Renal cortex interstitium (tissue), 11 donors: Measurements from ENCODE around the gene CCDC146. TPM values are rescaled to one million over a fixed set of nuclear protein-coding genes. Genes with fewer than 3 reads are reported as not detected.
"Not testable (repeated sequence)": the region's sequence is repeated elsewhere in the genome, so short reads cannot be mapped to it uniquely, and the experiment has no call there.

Experiments
- DNase-seq, 11 donors: peaks; one replicate each; pipeline ENCODE4 v3.0.0-alpha.2; 2013; ENCODE audit warnings: low read depth in 9 of 11, low spot score in 4 of 11; ENCODE audit errors: extremely low read depth in 1 of 11
- polyA plus RNA-seq, 3 donors: library from polyadenylated mRNA; unstranded; fragments of 120-200 nt; gene quantifications; one replicate each; pipeline ENCODE4 v1.2.1, GENCODE V29; 2013; ENCODE audit not compliant: insufficient read length in 3 of 3

Gene CCDC146
- polyA plus RNA-seq, 3 donors, result 20.4 to 34.4 (median 24.1) TPM

GRCh38 chr7:77334039-77334438, 211.6 kb downstream of the CCDC146 start:
- not testable (repeated sequence) for DNase-seq

DNA sequence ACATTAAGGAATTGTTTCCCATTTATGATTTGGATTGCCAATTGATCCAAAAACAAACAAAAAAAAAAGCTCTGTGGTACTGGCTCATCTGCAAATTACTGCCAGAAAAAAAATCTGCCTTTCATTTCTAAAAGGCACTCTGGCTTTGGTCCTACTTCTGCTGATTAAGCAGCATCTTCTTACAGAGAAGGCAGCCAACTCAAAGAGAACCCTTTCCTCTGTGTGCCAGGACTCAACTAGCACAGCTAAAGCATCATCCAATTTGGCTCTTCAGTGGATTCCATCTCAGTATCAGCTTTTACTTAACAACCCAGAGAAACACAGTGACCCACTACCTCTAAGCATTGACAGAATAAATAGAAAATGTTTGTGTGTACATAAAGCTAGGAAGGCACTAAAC, 213.2 kb downstream of the CCDC146 start:
- no peak for DNase-seq

- no peak for DNase-seq
Measured at GRCh38 chr7:77337456-77337990, 215.1 kb downstream of the CCDC146 start.

- no peak for DNase-seq
Measured at GRCh38 chr7:77338260-77338659, 215.8 kb downstream of the CCDC146 start.

- DNase-seq, result no peak
Measured at GRCh38 chr7:77338883-77339629, 216.6 kb downstream of the CCDC146 start.

DNA sequence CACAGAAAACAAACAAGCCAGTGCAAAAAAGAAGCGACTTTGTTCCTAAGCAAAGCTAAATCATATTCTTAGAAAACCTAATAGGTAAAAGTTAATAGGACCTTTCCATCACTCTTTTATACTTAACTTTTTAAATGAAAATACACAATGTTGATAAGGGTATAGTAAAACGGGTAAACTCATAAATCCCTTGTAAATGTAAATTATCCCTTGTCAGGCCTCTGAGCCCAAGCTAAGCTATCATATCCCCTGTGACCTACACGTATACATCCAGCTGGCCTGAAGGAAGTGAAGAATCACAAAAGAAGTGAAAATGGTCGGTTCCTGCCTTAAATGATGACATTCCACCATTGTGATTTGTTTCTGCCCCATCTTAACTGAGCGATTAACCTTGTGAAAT, 217.3 kb downstream of the CCDC146 start:
- DNase-seq, result no peak

Other genes starting within 250 kb of the CCDC146 start
- not detected for gene SPDYE17, start 90.3 kb upstream of the CCDC146 start, polyA plus RNA-seq
- 1 to 10 TPM in 1 of 3 donors, under 1 TPM in 2; 0.26 to 1.4 (median 0.88) TPM for gene SPDYE18, start 60.1 kb upstream of the CCDC146 start, polyA plus RNA-seq
- gene FGL2, start 77.2 kb downstream of the CCDC146 start, polyA plus RNA-seq, result 10 to 100 TPM; 34.6 to 71.8 (median 43.9) TPM